Measurements from ENCODE around the gene ZNF526.

Gene ZNF526

GRCh38 chr19:42191330-42191729 lies 28.8 kb upstream of the ZNF526 start:
- H3K9me3 ChIP-seq (replicated peaks in 1 of 2; ENCODE audit: control insufficient read depth in 2 of 2, insufficient read depth in 1 of 2, low read depth in 1 of 2, low read length in 2 of 2), result peaks cover 2 to 5% of the 10 kb centered on the region in 2 donors
- peaks cover under 1% of the 10 kb centered on the region for H3K79me1 ChIP-seq (ENCODE audit: low read depth, low read length)
- no peak overlapping the region for H4K91ac ChIP-seq (ENCODE audit: low read depth, low read length, poor library complexity)
- H2BK15ac ChIP-seq (ENCODE audit: low read length), result no peak overlapping the region
- H3K9ac ChIP-seq (ENCODE audit: low read depth, low read length, poor library complexity), result no peak overlapping the region
- H3K4me3 ChIP-seq (ENCODE audit: low read length in 2 of 2), result no peak overlapping the region
- no peak overlapping the region for H3K27ac ChIP-seq (replicated peaks; ENCODE audit: low read length)
- no peaks in the 10 kb centered on the region for H3K4me1 ChIP-seq (ENCODE audit: control insufficient read depth in 2 of 2, insufficient read depth in 1 of 2, low read depth in 1 of 2, low read length in 2 of 2)
- no peak overlapping the region for H3K4me2 ChIP-seq (ENCODE audit: insufficient read depth, low read length, poor library complexity, severe bottlenecking)
- peaks cover 0 to 33% (median 0%) of the 10 kb centered on the region in 3 experiments for H3K27me3 ChIP-seq (ENCODE audit: control insufficient read depth in 3 of 3, insufficient read depth in 3 of 3, low read depth in 1 of 3, low read length in 3 of 3)
- no peak overlapping the region for H2BK120ac ChIP-seq (ENCODE audit: low read depth, low read length)
- no peak overlapping the region for H4K8ac ChIP-seq (ENCODE audit: low read depth, low read length)
- no peak overlapping the region for H2AFZ ChIP-seq (ENCODE audit: low read length)
- H3K36me3 ChIP-seq (replicated peaks in 1 of 2; ENCODE audit: control insufficient read depth in 2 of 2, insufficient read depth in 2 of 2, low read length in 2 of 2), result no peaks in the 10 kb centered on the region
- no peak overlapping the region for H2BK12ac ChIP-seq (ENCODE audit: low read length)
- no peak overlapping the region for H3K14ac ChIP-seq (ENCODE audit: low read length)
- H3K18ac ChIP-seq (ENCODE audit: low read length), result no peak overlapping the region
- WGBS, 2 donors (ENCODE audit: extremely low coverage in 2 of 2, insufficient read length in 2 of 2, insufficient replicate concordance in 1 of 2), result no CpG with 5 or more reads among the region's 1 CpG
- no peak for DNase-seq (ENCODE audit: low spot score)
- no peak overlapping the region for H3K4ac ChIP-seq (ENCODE audit: low read length)
- no peak overlapping the region for H2BK5ac ChIP-seq (ENCODE audit: low read length)
- H3K23ac ChIP-seq (ENCODE audit: low read depth, low read length, poor library complexity), result no peak overlapping the region
- no peak overlapping the region for H2AK5ac ChIP-seq (ENCODE audit: low read depth, low read length)

GRCh38 chr19:42191855-42192254 lies 28.3 kb upstream of the ZNF526 start:
- Histone ChIP-seq H4K91ac (ENCODE audit: low read depth, low read length, poor library complexity) (no peak overlapping the region), H3K9ac (ENCODE audit: low read depth, low read length, poor library complexity) (no peak overlapping the region), H2AFZ (ENCODE audit: low read length) (no peak overlapping the region), H2BK12ac (ENCODE audit: low read length) (no peak overlapping the region), H3K9me3 (replicated peaks in 1 of 2; ENCODE audit: control insufficient read depth in 2 of 2, insufficient read depth in 1 of 2, low read depth in 1 of 2, low read length in 2 of 2) (peaks cover 2 to 5% of the 10 kb centered on the region in 2 donors), H3K4ac (ENCODE audit: low read length) (no peak overlapping the region), H3K36me3 (replicated peaks in 1 of 2; ENCODE audit: control insufficient read depth in 2 of 2, insufficient read depth in 2 of 2, low read length in 2 of 2) (peaks cover 0 to 3% of the 10 kb centered on the region in 2 donors), H3K27ac (replicated peaks; ENCODE audit: low read length) (no peak overlapping the region), H3K4me1 (ENCODE audit: control insufficient read depth in 2 of 2, insufficient read depth in 1 of 2, low read depth in 1 of 2, low read length in 2 of 2) (no peaks in the 10 kb centered on the region), H3K4me2 (ENCODE audit: insufficient read depth, low read length, poor library complexity, severe bottlenecking) (no peak overlapping the region), H2BK15ac (ENCODE audit: low read length) (no peak overlapping the region), H4K8ac (ENCODE audit: low read depth, low read length) (no peak overlapping the region), H3K23ac (ENCODE audit: low read depth, low read length, poor library complexity) (no peak overlapping the region), H3K4me3 (ENCODE audit: low read length in 2 of 2) (no peak overlapping the region), H3K27me3 (ENCODE audit: control insufficient read depth in 3 of 3, insufficient read depth in 3 of 3, low read depth in 1 of 3, low read length in 3 of 3) (peaks cover 0 to 33% (median 0%) of the 10 kb centered on the region in 3 experiments), H3K18ac (ENCODE audit: low read length) (no peak overlapping the region), H3K79me1 (ENCODE audit: low read depth, low read length) (peaks cover 1% of the 10 kb centered on the region), H2BK5ac (ENCODE audit: low read length) (no peak overlapping the region), H3K14ac (ENCODE audit: low read length) (no peak overlapping the region), H2BK120ac (ENCODE audit: low read depth, low read length) (no peak overlapping the region), H2AK5ac (ENCODE audit: low read depth, low read length) (no peak overlapping the region)
- no peak for DNase-seq (ENCODE audit: low spot score)
- WGBS, 2 donors (ENCODE audit: extremely low coverage in 2 of 2, insufficient read length in 2 of 2, insufficient replicate concordance in 1 of 2), result no CpG with 5 or more reads among the region's 3 CpGs

GRCh38 chr19:42193294-42193693 lies 26.8 kb upstream of the ZNF526 start:
- Histone ChIP-seq H3K4me2 (ENCODE audit: insufficient read depth, low read length, poor library complexity, severe bottlenecking) (no peak overlapping the region), H2BK15ac (ENCODE audit: low read length) (no peak overlapping the region), H2BK5ac (ENCODE audit: low read length) (no peak overlapping the region), H3K14ac (ENCODE audit: low read length) (no peak overlapping the region), H4K8ac (ENCODE audit: low read depth, low read length) (no peak overlapping the region), H2AK5ac (ENCODE audit: low read depth, low read length) (no peak overlapping the region), H3K27me3 (ENCODE audit: control insufficient read depth in 3 of 3, insufficient read depth in 3 of 3, low read depth in 1 of 3, low read length in 3 of 3) (peaks cover 0 to 33% (median 0%) of the 10 kb centered on the region in 3 experiments), H2AFZ (ENCODE audit: low read length) (no peak overlapping the region), H4K91ac (ENCODE audit: low read depth, low read length, poor library complexity) (no peak overlapping the region), H3K27ac (replicated peaks; ENCODE audit: low read length) (no peak overlapping the region), H3K9me3 (replicated peaks in 1 of 2; ENCODE audit: control insufficient read depth in 2 of 2, insufficient read depth in 1 of 2, low read depth in 1 of 2, low read length in 2 of 2) (peaks cover 2 to 5% of the 10 kb centered on the region in 2 donors), H3K9ac (ENCODE audit: low read depth, low read length, poor library complexity) (no peak overlapping the region), H3K23ac (ENCODE audit: low read depth, low read length, poor library complexity) (no peak overlapping the region), H2BK12ac (ENCODE audit: low read length) (no peak overlapping the region), H3K4me3 (ENCODE audit: low read length in 2 of 2) (no peak overlapping the region), H3K36me3 (replicated peaks in 1 of 2; ENCODE audit: control insufficient read depth in 2 of 2, insufficient read depth in 2 of 2, low read length in 2 of 2) (peaks cover 6 to 10% of the 10 kb centered on the region in 2 donors), H2BK120ac (ENCODE audit: low read depth, low read length) (no peak overlapping the region), H3K79me1 (ENCODE audit: low read depth, low read length) (peaks cover 3% of the 10 kb centered on the region), H3K4me1 (ENCODE audit: control insufficient read depth in 2 of 2, insufficient read depth in 1 of 2, low read depth in 1 of 2, low read length in 2 of 2) (no peaks in the 10 kb centered on the region), H3K4ac (ENCODE audit: low read length) (no peak overlapping the region), H3K18ac (ENCODE audit: low read length) (no peak overlapping the region)
- no peak for DNase-seq (ENCODE audit: low spot score)
- no CpG with 5 or more reads among the region's 1 CpG for WGBS, 2 donors (ENCODE audit: extremely low coverage in 2 of 2, insufficient read length in 2 of 2, insufficient replicate concordance in 1 of 2)

GRCh38 chr19:42193706-42194105 lies 26.4 kb upstream of the ZNF526 start:
- peaks cover 5% of the 10 kb centered on the region for H3K79me1 ChIP-seq (ENCODE audit: low read depth, low read length)
- no peak overlapping the region for H3K18ac ChIP-seq (ENCODE audit: low read length)
- H3K4ac ChIP-seq (ENCODE audit: low read length), result no peak overlapping the region
- no peak overlapping the region for H3K27ac ChIP-seq (replicated peaks; ENCODE audit: low read length)
- WGBS, 2 donors (ENCODE audit: extremely low coverage in 2 of 2, insufficient read length in 2 of 2, insufficient replicate concordance in 1 of 2), result no CpG with 5 or more reads among the region's 3 CpGs
- DNase-seq (ENCODE audit: low spot score), result no peak
- no peak overlapping the region for H3K23ac ChIP-seq (ENCODE audit: low read depth, low read length, poor library complexity)
- H3K4me1 ChIP-seq (ENCODE audit: control insufficient read depth in 2 of 2, insufficient read depth in 1 of 2, low read depth in 1 of 2, low read length in 2 of 2), result no peaks in the 10 kb centered on the region
- H2AK5ac ChIP-seq (ENCODE audit: low read depth, low read length), result no peak overlapping the region
- H2BK5ac ChIP-seq (ENCODE audit: low read length), result no peak overlapping the region
- no peak overlapping the region for H3K14ac ChIP-seq (ENCODE audit: low read length)
- no peak overlapping the region for H3K9ac ChIP-seq (ENCODE audit: low read depth, low read length, poor library complexity)
- H3K9me3 ChIP-seq (replicated peaks in 1 of 2; ENCODE audit: control insufficient read depth in 2 of 2, insufficient read depth in 1 of 2, low read depth in 1 of 2, low read length in 2 of 2), result peaks cover 2 to 5% of the 10 kb centered on the region in 2 donors
- H2BK12ac ChIP-seq (ENCODE audit: low read length), result no peak overlapping the region
- H4K91ac ChIP-seq (ENCODE audit: low read depth, low read length, poor library complexity), result no peak overlapping the region
- no peak overlapping the region for H2AFZ ChIP-seq (ENCODE audit: low read length)
- no peak overlapping the region for H2BK120ac ChIP-seq (ENCODE audit: low read depth, low read length)
- no peak overlapping the region for H3K4me2 ChIP-seq (ENCODE audit: insufficient read depth, low read length, poor library complexity, severe bottlenecking)
- no peak overlapping the region for H4K8ac ChIP-seq (ENCODE audit: low read depth, low read length)
- peaks cover 10 to 13% of the 10 kb centered on the region in 2 donors for H3K36me3 ChIP-seq (replicated peaks in 1 of 2; ENCODE audit: control insufficient read depth in 2 of 2, insufficient read depth in 2 of 2, low read length in 2 of 2)
- no peak overlapping the region for H3K4me3 ChIP-seq (ENCODE audit: low read length in 2 of 2)
- H3K27me3 ChIP-seq (ENCODE audit: control insufficient read depth in 3 of 3, insufficient read depth in 3 of 3, low read depth in 1 of 3, low read length in 3 of 3), result peaks cover 0 to 33% (median 0%) of the 10 kb centered on the region in 3 experiments
- no peak overlapping the region for H2BK15ac ChIP-seq (ENCODE audit: low read length)
